CD4-positive, alpha-beta T cell treated with Interleukin-15 for 4 hours (primary cell): ENCODE measurements around the gene OR2A42.
"Not testable (repeated sequence)": the region's sequence is repeated elsewhere in the genome, so short reads cannot be mapped to it uniquely, and the experiment has no call there.

Experiments used
- DNase-seq: peaks from one replicate; pipeline ENCODE4 v3.0.0-alpha.2; 2020; ENCODE audit warnings: low spot score

The OR2A42 gene

GRCh38 chr7:144220531-144220930 lies 18.9 kb downstream of the OR2A42 start:
- not testable (repeated sequence) for DNase-seq

- not testable (repeated sequence) for DNase-seq
These were observed 20.3 kb downstream of the OR2A42 start for GRCh38 chr7:144219149-144219548.

GRCh38 chr7:144218581-144218980 lies 20.8 kb downstream of the OR2A42 start:
- not testable (repeated sequence) for DNase-seq

GRCh38 chr7:144217200-144217599 lies 22.2 kb downstream of the OR2A42 start:
- not testable (repeated sequence) for DNase-seq

GRCh38 chr7:144205306-144205705 lies 34.1 kb downstream of the OR2A42 start:
- DNase-seq, result not testable (repeated sequence)

GRCh38 chr7:144203086-144203485 lies 36.3 kb downstream of the OR2A42 start:
- DNase-seq, result not testable (repeated sequence)

GRCh38 chr7:144201978-144202377 lies 37.4 kb downstream of the OR2A42 start:
- DNase-seq, result not testable (repeated sequence)

- not testable (repeated sequence) for DNase-seq
These were observed 40.5 kb downstream of the OR2A42 start for GRCh38 chr7:144198934-144199333.

- DNase-seq, result not testable (repeated sequence)
These were observed 44.1 kb downstream of the OR2A42 start, which contains the start of gene ARHGEF35 for GRCh38 chr7:144195212-144195872. Gene ARHGEF35 (minus strand): TSS chr7:144195833. CDS start chr7:144188383, 7,450 bp downstream.

GRCh38 chr7:144194453-144194852 lies 45.0 kb downstream of the OR2A42 start:
- not testable (repeated sequence) for DNase-seq

GRCh38 chr7:144193782-144194181 lies 45.6 kb downstream of the OR2A42 start:
- not testable (repeated sequence) for DNase-seq

- DNase-seq, result not testable (repeated sequence)
These were observed 50.7 kb downstream of the OR2A42 start for GRCh38 chr7:144188578-144189171.

GRCh38 chr7:144187848-144188247 lies 51.6 kb downstream of the OR2A42 start:
- DNase-seq, result not testable (repeated sequence)

- not testable (repeated sequence) for DNase-seq
These were observed 56.2 kb downstream of the OR2A42 start, which contains the start of gene CTAGE4 for GRCh38 chr7:144183166-144183565. Gene CTAGE4 (plus strand): TSS chr7:144183466. CDS start chr7:144183504, 38 bp downstream.

- DNase-seq, result not testable (repeated sequence)
These were observed 60.3 kb downstream of the OR2A42 start for GRCh38 chr7:144179165-144179479.

- DNase-seq, result peak; percentile 56
These were observed 60.8 kb downstream of the OR2A42 start for GRCh38 chr7:144178380-144179164.
